Occipital lobe (tissue), 2 donors: ENCODE results near the gene ZDHHC20. TPM values are rescaled to one million over a fixed set of nuclear protein-coding genes. Genes with fewer than 3 reads are reported as not detected.

Source experiments
- DNase-seq: peaks from one replicate; lab custom pipeline; 2025; lab: John Stamatoyannopoulos, UW
- total RNA-seq: library from RNA; depleted of rRNA; stranded (reverse); fragments of >200 nt; gene quantifications from one replicate; pipeline ENCODE4 v1.2.3, GENCODE V29; 2014

The ZDHHC20 gene
- total RNA-seq = 159 TPM

GRCh38 chr13:21458813-21459701 is at the start of gene ZDHHC20:
Gene ZDHHC20 (minus strand): TSS chr13:21459303. CDS start chr13:21459171, 132 bp downstream.
- peak; percentile 90 for DNase-seq

- no peak for DNase-seq
Observed at GRCh38 chr13:21504379-21504778, 45.3 kb upstream of the ZDHHC20 start.

- DNase-seq = no peak
Observed at GRCh38 chr13:21501686-21502085, 42.6 kb upstream of the ZDHHC20 start.

- no peak for DNase-seq
Observed at GRCh38 chr13:21486322-21486721, 27.2 kb upstream of the ZDHHC20 start.

- DNase-seq = no peak
Observed at GRCh38 chr13:21483748-21484147, 24.6 kb upstream of the ZDHHC20 start.

GRCh38 chr13:21481359-21481758 is 22.3 kb upstream of the ZDHHC20 start:
- DNase-seq = no peak

- DNase-seq = no peak
Observed at GRCh38 chr13:21478881-21479808, 20.0 kb upstream of the ZDHHC20 start.

- peak; percentile 81 for DNase-seq
Observed at GRCh38 chr13:21476893-21477472, 17.9 kb upstream of the ZDHHC20 start.

- no peak for DNase-seq
Observed at GRCh38 chr13:21475115-21475514, 16.0 kb upstream of the ZDHHC20 start.

- DNase-seq = no peak
Observed at GRCh38 chr13:21470785-21471184, 11.7 kb upstream of the ZDHHC20 start.

- no peak for DNase-seq
Observed at GRCh38 chr13:21466527-21466926, 7.4 kb upstream of the ZDHHC20 start.

- no peak for DNase-seq
Observed at GRCh38 chr13:21465710-21466160, 6.6 kb upstream of the ZDHHC20 start.

- no peak for DNase-seq
Observed at GRCh38 chr13:21463424-21463823, 4.3 kb upstream of the ZDHHC20 start.

- DNase-seq = no peak
Observed at GRCh38 chr13:21461131-21461530, 2.0 kb upstream of the ZDHHC20 start.

GRCh38 chr13:21458451-21458812 is 671 bp downstream of the ZDHHC20 start:
- no peak for DNase-seq

- DNase-seq = no peak
Observed at GRCh38 chr13:21453387-21454081, 5.6 kb downstream of the ZDHHC20 start.

GRCh38 chr13:21450936-21451335 is 8.2 kb downstream of the ZDHHC20 start:
- no peak for DNase-seq

GRCh38 chr13:21446656-21447055 is 12.4 kb downstream of the ZDHHC20 start:
- no peak for DNase-seq

- DNase-seq = no peak
Observed at GRCh38 chr13:21445759-21446158, 13.3 kb downstream of the ZDHHC20 start.

GRCh38 chr13:21443171-21443570 is 15.9 kb downstream of the ZDHHC20 start:
- DNase-seq = no peak

GRCh38 chr13:21436582-21436981 is 22.5 kb downstream of the ZDHHC20 start:
- no peak for DNase-seq
